ENCODE results near the gene DCAF12. TPM values are rescaled to one million over a fixed set of nuclear protein-coding genes. Genes with fewer than 3 reads are reported as not detected.
A peak's percentile ranks its signal among the peaks of the same experiment; 100 is the strongest.

DCAF12 gene
- total and polyA plus RNA-seq, 2 of the 13 experiments (the other 11 are each of a cell fraction or from before 2014, with no cell fraction given) = 26.8 to 37.4 TPM

GRCh38 chr9:34048727-34049629, 77.5 kb downstream of the DCAF12 start, which contains the start of gene UBAP2 (continued):
- no peak for TF ChIP-seq ZNF530 (CRISPR knock-in tag; IDR thresholded peaks at IDR 0.05; ENCODE audit: low read depth)
- TF ChIP-seq NFIC (IDR thresholded peaks at IDR 0.05; ENCODE audit: low read length) = no peak
- no peak for TF ChIP-seq ZNF703 (CRISPR knock-in tag; IDR thresholded peaks at IDR 0.05; ENCODE audit: borderline replicate concordance)
- no peak for TF ChIP-seq RFX5 (IDR thresholded peaks at IDR 0.05; ENCODE audit: low read depth, low read length)
- TF ChIP-seq ZC3H13 (CRISPR knock-in tag; IDR thresholded peaks at IDR 0.05) = peak; percentile 66; the same call in 1 of the 2 replicates
- TF ChIP-seq HIC2 (CRISPR knock-in tag; IDR thresholded peaks at IDR 0.05; ENCODE audit: low read depth) = peak; percentile 48; the same call in 1 of the 2 replicates
- TF ChIP-seq ZNF280B (CRISPR knock-in tag; IDR thresholded peaks at IDR 0.05; ENCODE audit: borderline replicate concordance) = peak; percentile 91
- no peak for TF ChIP-seq NPAS2 (CRISPR knock-in tag; IDR thresholded peaks at IDR 0.05; ENCODE audit: borderline replicate concordance)
- peak; percentile 51; the same call in 1 of the 2 replicates for TF ChIP-seq HNRNPL (IDR thresholded peaks at IDR 0.05; ENCODE audit: low read depth, low read length)
- TF ChIP-seq ZFAT (CRISPR knock-in tag; conservative IDR thresholded peaks at IDR 0.05) = no peak
- TF ChIP-seq SIX1 (CRISPR knock-in tag; IDR thresholded peaks at IDR 0.05; ENCODE audit: borderline replicate concordance) = no peak
- TF ChIP-seq, protein P1, sequence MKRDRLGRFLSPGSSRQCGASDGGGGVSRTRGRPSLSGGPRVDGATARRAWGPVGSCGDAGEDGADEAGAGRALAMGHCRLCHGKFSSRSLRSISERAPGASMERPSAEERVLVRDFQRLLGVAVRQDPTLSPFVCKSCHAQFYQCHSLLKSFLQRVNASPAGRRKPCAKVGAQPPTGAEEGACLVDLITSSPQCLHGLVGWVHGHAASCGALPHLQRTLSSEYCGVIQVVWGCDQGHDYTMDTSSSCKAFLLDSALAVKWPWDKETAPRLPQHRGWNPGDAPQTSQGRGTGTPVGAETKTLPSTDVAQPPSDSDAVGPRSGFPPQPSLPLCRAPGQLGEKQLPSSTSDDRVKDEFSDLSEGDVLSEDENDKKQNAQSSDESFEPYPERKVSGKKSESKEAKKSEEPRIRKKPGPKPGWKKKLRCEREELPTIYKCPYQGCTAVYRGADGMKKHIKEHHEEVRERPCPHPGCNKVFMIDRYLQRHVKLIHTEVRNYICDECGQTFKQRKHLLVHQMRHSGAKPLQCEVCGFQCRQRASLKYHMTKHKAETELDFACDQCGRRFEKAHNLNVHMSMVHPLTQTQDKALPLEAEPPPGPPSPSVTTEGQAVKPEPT (CRISPR knock-in tag; IDR thresholded peaks at IDR 0.05; ENCODE audit: low read depth) = 0 out of 2 replicates have a peak, but pooled peaks have one; percentile 57
- peak; percentile 74 for TF ChIP-seq MEIS2 (CRISPR knock-in tag; IDR thresholded peaks at IDR 0.05)
- TF ChIP-seq ZNF275 (CRISPR knock-in tag; IDR thresholded peaks at IDR 0.05; ENCODE audit: borderline replicate concordance) = peak; percentile 77; the same call in 1 of the 2 replicates
- TF ChIP-seq, protein P2, sequence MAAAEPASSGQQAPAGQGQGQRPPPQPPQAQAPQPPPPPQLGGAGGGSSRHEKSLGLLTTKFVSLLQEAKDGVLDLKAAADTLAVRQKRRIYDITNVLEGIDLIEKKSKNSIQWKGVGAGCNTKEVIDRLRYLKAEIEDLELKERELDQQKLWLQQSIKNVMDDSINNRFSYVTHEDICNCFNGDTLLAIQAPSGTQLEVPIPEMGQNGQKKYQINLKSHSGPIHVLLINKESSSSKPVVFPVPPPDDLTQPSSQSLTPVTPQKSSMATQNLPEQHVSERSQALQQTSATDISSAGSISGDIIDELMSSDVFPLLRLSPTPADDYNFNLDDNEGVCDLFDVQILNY (CRISPR knock-in tag; conservative IDR thresholded peaks at IDR 0.05) = peak; percentile 95
- peak; percentile 23 for TF ChIP-seq TBL1XR1 (IDR thresholded peaks at IDR 0.05; ENCODE audit: borderline replicate concordance, low read length, partially characterized antibody)
- TF ChIP-seq GPN1 (CRISPR knock-in tag; IDR thresholded peaks at IDR 0.05; ENCODE audit: borderline replicate concordance) = no peak
- peak; percentile 71 for TF ChIP-seq ELF4 (CRISPR knock-in tag; IDR thresholded peaks at IDR 0.05; ENCODE audit: borderline replicate concordance)
- TF ChIP-seq FIP1L1 (IDR thresholded peaks at IDR 0.05; ENCODE audit: borderline replicate concordance, insufficient read depth, low read depth, low read length) = no peak
